K562 (cell line): Measurements from ENCODE around the gene COL7A1.

Experiments
- ARNT ChIP-seq, 2 experiments: fragments of 450-650 bp; IDR thresholded peaks; 2 replicates each; pipeline ENCODE4 v1.6.1; 2016; ENCODE audit warnings: mild to moderate bottlenecking in 1 of 2
- BRF1 ChIP-seq: IDR thresholded peaks from 3 replicates; pipeline ENCODE4 v1.6.1; 2011; ENCODE audit warnings: borderline replicate concordance, mild to moderate bottlenecking; ENCODE audit not compliant: insufficient read length; ENCODE audit errors: extremely low read depth
- FOS ChIP-seq: IDR thresholded peaks from 3 replicates; pipeline ENCODE4 v1.6.1; 2011; ENCODE audit not compliant: insufficient read length; ENCODE audit errors: extremely low read depth
- FOXM1 ChIP-seq, 2 experiments: fragments of 450-650 bp in 1 of 2; sonication (generic) in 1 of 2; formaldehyde crosslinking in 1 of 2; IDR thresholded peaks; 2 replicates each; pipeline versions ENCODE4 v1.6.1 to v1.9.0; 2017 to 2022; ENCODE audit warnings: low read depth in 2 of 2, mild to moderate bottlenecking in 2 of 2, missing genetic modification reagents in 1 of 2, moderate library complexity in 1 of 2
- KLF16 ChIP-seq: IDR thresholded peaks from 2 replicates; pipeline ENCODE4 v1.6.1; 2016; ENCODE audit warnings: antibody characterized with exemption
- MAX ChIP-seq: sonication (generic); formaldehyde crosslinking; IDR thresholded peaks from 2 replicates; pipeline ENCODE4 v1.9.0; 2022; ENCODE audit warnings: mild to moderate bottlenecking, missing genetic modification reagents
- NFXL1 ChIP-seq: fragments of 450-650 bp; formaldehyde crosslinking; IDR thresholded peaks from 2 replicates; pipeline ENCODE4 v1.4.0; 2021; ENCODE audit warnings: mild to moderate bottlenecking
- POLR2AphosphoS5 ChIP-seq: IDR thresholded peaks from 2 replicates; pipeline ENCODE4 v1.6.1; 2011; ENCODE audit warnings: mild to moderate bottlenecking, low read depth, low read length, moderate library complexity; ENCODE audit not compliant: control insufficient read depth, insufficient read depth
- RAD21 ChIP-seq, 2 experiments: fragments of 250-450 bp in 1 of 2; fragments of 450-650 bp in 1 of 2; sonication (Bioruptor Pico) in 1 of 2; formaldehyde crosslinking in 1 of 2; IDR thresholded peaks in 1 of 2; conservative IDR thresholded peaks in 1 of 2; 2 replicates each; pipeline versions ENCODE4 v1.4.0 to v1.8.0; 2020 to 2022; ENCODE audit warnings: mild to moderate bottlenecking in 2 of 2, moderate library complexity in 1 of 2
- RAD51 ChIP-seq: fragments of 450-650 bp; IDR thresholded peaks from 2 replicates; pipeline ENCODE4 v1.7.1; 2016; ENCODE audit warnings: low read depth, mild to moderate bottlenecking, borderline replicate concordance
- RERE ChIP-seq: sonication (generic); formaldehyde crosslinking; IDR thresholded peaks from 2 replicates; pipeline ENCODE4 v1.8.0; 2023; ENCODE audit warnings: missing genetic modification reagents, mild to moderate bottlenecking, borderline replicate concordance
- SMAD2 ChIP-seq: fragments of 150-350 bp; IDR thresholded peaks from 2 replicates; pipeline ENCODE4 v1.6.1; 2014; ENCODE audit warnings: low read depth, mild to moderate bottlenecking, low read length
- SMARCC2 ChIP-seq: fragments of 450-650 bp; IDR thresholded peaks from 2 replicates; pipeline ENCODE4 v1.6.1; 2017; ENCODE audit warnings: antibody characterized with exemption, moderate library complexity, mild to moderate bottlenecking, low read depth
- ZNF12 ChIP-seq: sonication (generic); formaldehyde crosslinking; IDR thresholded peaks from 2 replicates; pipeline ENCODE4 v1.4.0; 2020; ENCODE audit warnings: mild to moderate bottlenecking, missing genetic modification reagents

GRCh38 chr3:48518069-48518468, 77.1 kb downstream of the COL7A1 start:
- TF ChIP-seq SMAD2 (no peak), ZNF12 (CRISPR knock-in tag) (no peak), RAD51 (no peak), MAX (CRISPR knock-in tag) (no peak), POLR2AphosphoS5 (no peak), NFXL1 (CRISPR knock-in tag) (no peak), ARNT (IDR thresholded peaks at IDR 0.05) (no peak), RERE (CRISPR knock-in tag) (no peak), SMARCC2 (no peak), KLF16 (no peak), BRF1 (no peak), RAD21 (CRISPR knock-in tag; conservative IDR thresholded peaks at IDR 0.05 in 1 of 2, IDR thresholded peaks at IDR 0.05 in 1 of 2) (no peak), FOXM1 (IDR thresholded peaks at IDR 0.05; ENCODE audit: low read depth) (no peak), FOXM1 (CRISPR knock-in tag; IDR thresholded peaks at IDR 0.05; ENCODE audit: low read depth) (no peak), FOS (no peak)
